Effector memory CD4-positive, alpha-beta T cell (primary cell): Measurements from ENCODE around the gene NAT16.
A peak's percentile ranks its signal among the peaks of the same experiment; 100 is the strongest.

Experiments used
- DNase-seq, 3 donors: peaks; one replicate each; pipeline ENCODE4 v3.0.0-alpha.2; 2020
- H3K27ac ChIP-seq: 2 replicates; pipeline ENCODE4 v1.7.0; 2013; ENCODE audit warnings: mild to moderate bottlenecking, low read length, moderate library complexity; ENCODE audit not compliant: insufficient read depth, poor library complexity, severe bottlenecking
- H3K27me3 ChIP-seq: replicated peaks from 2 replicates; pipeline ENCODE4 v1.7.0; 2013; ENCODE audit warnings: mild to moderate bottlenecking, low read length; ENCODE audit not compliant: insufficient read depth, control insufficient read depth, poor library complexity, severe bottlenecking
- H3K36me3 ChIP-seq: 2 replicates; pipeline ENCODE4 v1.7.0; 2013; ENCODE audit warnings: mild to moderate bottlenecking, low read length, moderate library complexity; ENCODE audit not compliant: control insufficient read depth, insufficient read depth
- H3K4me1 ChIP-seq: 2 replicates; pipeline ENCODE4 v1.7.0; 2013; ENCODE audit warnings: low read length, mild to moderate bottlenecking; ENCODE audit not compliant: control insufficient read depth, insufficient read depth, poor library complexity, severe bottlenecking
- H3K4me3 ChIP-seq: 2 replicates; pipeline ENCODE4 v1.7.0; 2013; ENCODE audit warnings: low read length, low read depth, mild to moderate bottlenecking; ENCODE audit not compliant: insufficient read depth, poor library complexity, severe bottlenecking
- H3K9me3 ChIP-seq: 2 replicates; pipeline ENCODE4 v1.7.0; 2013; ENCODE audit warnings: mild to moderate bottlenecking, low read length, moderate library complexity; ENCODE audit not compliant: control insufficient read depth

The NAT16 gene

GRCh38 chr7:101186194-101186593, 6.1 kb upstream of the NAT16 start:
- H3K27ac ChIP-seq = no peak overlapping the region
- no peaks in the 10 kb centered on the region for H3K4me1 ChIP-seq
- H3K27me3 ChIP-seq = peaks cover 8% of the 10 kb centered on the region
- no peaks in the 10 kb centered on the region for H3K36me3 ChIP-seq
- H3K4me3 ChIP-seq = no peak overlapping the region
- H3K9me3 ChIP-seq = no peaks in the 10 kb centered on the region
- no peak for DNase-seq

GRCh38 chr7:101185258-101185839, 5.3 kb upstream of the NAT16 start:
- Histone ChIP-seq H3K27ac (no peak overlapping the region), H3K4me1 (peaks cover 2% of the 10 kb centered on the region), H3K27me3 (peaks cover 14% of the 10 kb centered on the region), H3K4me3 (no peak overlapping the region), H3K36me3 (no peaks in the 10 kb centered on the region), H3K9me3 (no peaks in the 10 kb centered on the region)
- DNase-seq = no peak

DNA sequence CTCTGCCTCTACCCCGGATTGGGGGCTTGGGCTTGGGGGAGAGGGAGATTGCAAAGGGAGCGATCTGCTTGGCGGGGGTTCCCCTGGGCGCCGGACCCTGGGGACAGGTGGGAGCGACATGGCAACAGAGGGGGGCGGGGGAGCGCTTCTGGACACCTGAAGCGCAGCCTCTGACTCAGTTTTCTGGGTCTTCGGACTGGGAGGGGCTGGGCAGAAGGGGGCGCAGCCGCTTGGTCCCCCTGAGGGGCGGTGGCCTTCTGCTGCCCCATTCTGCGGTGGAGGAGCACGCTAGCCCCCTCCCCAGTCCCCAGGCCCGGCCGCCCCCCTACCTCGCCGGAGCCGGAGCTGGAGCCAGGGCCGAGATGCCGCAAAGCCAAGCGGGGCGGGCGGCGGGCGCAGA, 380 bp downstream of the NAT16 start:
- DNase-seq = no peak
- no peaks in the 10 kb centered on the region for H3K9me3 ChIP-seq
- no peaks in the 10 kb centered on the region for H3K36me3 ChIP-seq
- no peak overlapping the region for H3K4me3 ChIP-seq
- H3K27ac ChIP-seq = no peak overlapping the region
- peaks cover 16% of the 10 kb centered on the region for H3K4me1 ChIP-seq
- H3K27me3 ChIP-seq = peaks cover 57% of the 10 kb centered on the region

- no peaks in the 10 kb centered on the region for H3K36me3 ChIP-seq
- H3K27me3 ChIP-seq = peaks cover 62% of the 10 kb centered on the region
- DNase-seq = no peak
- no peak overlapping the region for H3K4me3 ChIP-seq
- H3K27ac ChIP-seq = no peak overlapping the region
- peaks cover 21% of the 10 kb centered on the region for H3K4me1 ChIP-seq
- H3K9me3 ChIP-seq = no peaks in the 10 kb centered on the region
Observed at GRCh38 chr7:101179117-101179516, 976 bp downstream of the NAT16 start.

- no peak for DNase-seq
- H3K4me3 ChIP-seq = no peak overlapping the region
- no peaks in the 10 kb centered on the region for H3K9me3 ChIP-seq
- no peaks in the 10 kb centered on the region for H3K36me3 ChIP-seq
- H3K27me3 ChIP-seq = peaks cover 76% of the 10 kb centered on the region
- peaks cover 32% of the 10 kb centered on the region for H3K4me1 ChIP-seq
- H3K27ac ChIP-seq = no peak overlapping the region
Observed at GRCh38 chr7:101177644-101178043, 2.4 kb downstream of the NAT16 start.

- H3K27me3 ChIP-seq = peaks cover 84% of the 10 kb centered on the region
- H3K9me3 ChIP-seq = no peaks in the 10 kb centered on the region
- no peaks in the 10 kb centered on the region for H3K36me3 ChIP-seq
- peaks cover 50% of the 10 kb centered on the region for H3K4me1 ChIP-seq
- H3K27ac ChIP-seq = no peak overlapping the region
- H3K4me3 ChIP-seq = no peak overlapping the region
- no peak for DNase-seq
Observed at GRCh38 chr7:101175664-101176063, 4.4 kb downstream of the NAT16 start.

DNA sequence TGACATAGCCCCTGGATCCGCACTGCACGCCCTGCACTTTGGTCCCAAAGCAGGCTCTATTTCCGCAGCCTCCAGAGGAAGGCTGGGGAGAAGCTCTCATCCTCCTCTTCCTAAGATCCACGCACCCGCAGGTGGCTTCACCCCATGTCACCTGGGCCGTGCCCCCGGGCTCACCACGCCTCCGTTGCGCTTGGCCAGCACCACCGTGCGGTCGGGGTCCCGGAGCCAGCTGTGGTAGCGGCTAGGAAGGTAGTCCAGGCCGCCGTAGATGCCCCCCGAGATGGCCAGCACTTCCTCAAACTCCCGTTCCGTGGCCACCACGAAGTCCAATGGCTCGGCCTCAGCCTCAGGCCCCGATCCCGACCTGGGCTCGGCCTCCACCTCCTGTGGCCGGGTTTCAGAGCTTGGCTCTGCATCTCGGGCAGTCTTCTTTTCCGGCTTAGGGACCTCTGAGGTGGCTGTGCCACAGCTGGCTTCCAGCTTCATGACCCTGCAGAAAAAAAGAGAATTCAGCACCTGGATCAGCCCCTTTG, 5.7 kb downstream of the NAT16 start:
- H3K27ac ChIP-seq = no peak overlapping the region
- no peak overlapping the region for H3K4me3 ChIP-seq
- H3K27me3 ChIP-seq = peaks cover 88% of the 10 kb centered on the region
- H3K4me1 ChIP-seq = peaks cover 52% of the 10 kb centered on the region
- no peak for DNase-seq
- no peaks in the 10 kb centered on the region for H3K36me3 ChIP-seq
- no peaks in the 10 kb centered on the region for H3K9me3 ChIP-seq

DNA sequence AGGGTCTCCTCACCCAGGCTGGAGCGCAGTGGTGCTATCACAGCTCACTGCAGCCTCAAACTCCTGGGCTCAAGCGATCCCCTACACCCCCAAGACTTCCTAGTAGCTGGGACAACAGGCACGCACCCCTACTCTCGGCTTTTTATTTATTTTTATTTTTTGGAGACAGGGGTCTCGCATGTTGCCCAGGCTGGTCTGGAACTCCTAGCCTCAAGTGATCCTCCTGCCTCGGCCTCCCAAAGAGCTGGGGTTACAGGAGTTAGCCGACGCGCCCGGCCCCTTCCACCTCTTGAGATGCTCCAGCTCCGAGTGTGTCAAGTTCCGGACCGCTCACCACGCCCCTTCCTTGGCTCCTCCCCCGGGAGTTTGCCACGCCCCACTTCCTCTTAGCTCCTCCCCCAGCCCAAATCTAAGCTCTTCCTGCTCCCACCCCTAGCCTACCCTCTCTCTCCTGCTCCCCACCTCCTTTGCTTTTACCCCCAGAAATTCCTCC, 6.3 kb downstream of the NAT16 start:
- Histone ChIP-seq H3K4me1 (peaks cover 49% of the 10 kb centered on the region), H3K27me3 (peaks cover 89% of the 10 kb centered on the region), H3K27ac (no peak overlapping the region), H3K9me3 (no peaks in the 10 kb centered on the region), H3K36me3 (no peaks in the 10 kb centered on the region), H3K4me3 (no peak overlapping the region)
- peak; percentile 42 to 47 (median 43) for DNase-seq

DNA sequence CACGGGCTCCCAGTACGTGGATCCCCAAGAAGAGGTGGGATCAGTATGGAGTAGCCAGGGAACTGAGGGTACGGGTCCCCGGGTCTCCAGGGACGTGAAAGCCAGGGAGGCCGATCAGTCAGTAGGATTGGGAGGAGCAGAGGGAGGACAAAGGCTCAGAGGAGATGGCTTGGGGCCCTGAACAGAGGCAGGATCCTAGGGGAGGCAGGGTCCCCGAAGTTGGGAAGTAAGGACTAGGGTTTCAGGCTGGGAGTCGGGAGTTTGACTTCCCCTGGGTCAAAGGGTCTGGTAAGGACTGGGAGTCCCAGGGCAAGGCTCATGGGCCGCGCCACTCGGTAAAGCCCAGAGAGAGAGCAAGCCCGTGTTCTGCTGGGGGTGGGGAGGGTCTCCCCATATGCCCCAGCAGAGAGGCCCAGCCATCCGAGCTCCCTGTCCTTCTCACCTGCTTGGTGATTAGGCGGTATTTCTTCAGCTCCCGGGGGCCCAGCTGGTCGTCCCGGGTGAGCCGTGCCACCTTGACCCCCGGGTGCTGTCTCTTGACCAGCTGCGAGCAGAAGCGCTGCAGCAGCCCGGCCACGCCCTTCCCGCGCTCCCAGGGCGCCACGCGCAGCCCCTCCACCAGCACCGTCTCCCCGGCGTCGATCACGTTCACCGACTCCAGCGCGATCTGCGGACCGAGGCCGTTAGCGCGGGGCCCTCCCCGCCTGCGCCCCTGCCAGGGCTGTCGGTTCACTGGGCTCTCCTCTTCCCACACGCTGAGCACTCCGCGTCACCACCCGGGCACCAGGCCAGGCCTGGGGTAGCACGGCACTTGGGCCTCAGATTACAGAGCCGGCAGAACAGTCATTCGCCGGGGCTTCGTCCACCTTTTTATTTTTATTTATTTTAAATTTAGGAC, 7.0 kb downstream of the NAT16 start:
- peaks cover 49% of the 10 kb centered on the region for H3K4me1 ChIP-seq
- no peaks in the 10 kb centered on the region for H3K9me3 ChIP-seq
- H3K36me3 ChIP-seq = no peaks in the 10 kb centered on the region
- H3K27ac ChIP-seq = no peak overlapping the region
- DNase-seq = no peak
- H3K27me3 ChIP-seq = peaks cover 96% of the 10 kb centered on the region
- no peak overlapping the region for H3K4me3 ChIP-seq
